Activated B cell treated with CpG ODN at 0.5 μM for 24 hours (primary cell): Measurements from ENCODE around the gene KCNIP1. TPM values are rescaled to one million over a fixed set of nuclear protein-coding genes. Genes with fewer than 3 reads are reported as not detected.

Experiments
- ATAC-seq: fragments of 200-7000 bp; cut with Tn5 transposase; one replicate; pipeline ENCODE4 v1.10.0; 2021; ENCODE audit warnings: low read depth, mild to moderate bottlenecking, moderate library complexity
- CTCF ChIA-PET: fragments of 350-600 bp; sonication (Branson Sonifier 250); formaldehyde crosslinking; loops from one replicate; lab custom pipeline; 2021; ENCODE audit warnings: antibody characterized with exemption; lab: Charles Lee
- POLR2A ChIA-PET: fragments of 350-600 bp; sonication (Branson Sonifier 250); formaldehyde crosslinking; loops from one replicate; lab custom pipeline; 2021; ENCODE audit warnings: antibody characterized with exemption; lab: Charles Lee
- DNase-seq: peaks from one replicate; pipeline ENCODE4 v3.0.0; 2022
- H3K27ac Mint-ChIP-seq: one replicate; pipeline ENCODE4 v1.8.0; 2020; ENCODE audit warnings: mixed read lengths
- H3K27me3 Mint-ChIP-seq: one replicate; pipeline ENCODE4 v1.8.0; 2021; ENCODE audit warnings: mixed read lengths
- H3K36me3 Mint-ChIP-seq: one replicate; pipeline ENCODE4 v1.8.0; 2021; ENCODE audit warnings: low read depth, mixed read lengths
- H3K4me1 Mint-ChIP-seq: one replicate; pipeline ENCODE4 v1.8.0; 2021; ENCODE audit warnings: mixed read lengths
- H3K4me3 Mint-ChIP-seq: one replicate; pipeline ENCODE4 v1.8.0; 2020; ENCODE audit warnings: mild to moderate bottlenecking, mixed read lengths
- H3K9me3 Mint-ChIP-seq: one replicate; pipeline ENCODE4 v1.8.0; 2020; ENCODE audit warnings: mixed read lengths
- intact Hi-C: fragments of 100-400 bp; cut with micrococcal nuclease; formaldehyde crosslinking; loops from one replicate; pipeline ENCODE4 v1.15.1; 2024
- total RNA-seq: library from RNA; stranded (reverse); gene quantifications from 2 replicates; pipeline ENCODE4 v1.2.3, GENCODE V29; 2022
- TF ChIP-seq, protein P1 (sequence below): fragments of 200-600 bp; IDR thresholded peaks from one replicate; pipeline ENCODE4 v1.8.0; 2022; ENCODE audit warnings: antibody characterized with exemption, mild to moderate bottlenecking

KCNIP1 gene
- total RNA-seq, 1 donor from 2014 or later: not detected

DNA sequence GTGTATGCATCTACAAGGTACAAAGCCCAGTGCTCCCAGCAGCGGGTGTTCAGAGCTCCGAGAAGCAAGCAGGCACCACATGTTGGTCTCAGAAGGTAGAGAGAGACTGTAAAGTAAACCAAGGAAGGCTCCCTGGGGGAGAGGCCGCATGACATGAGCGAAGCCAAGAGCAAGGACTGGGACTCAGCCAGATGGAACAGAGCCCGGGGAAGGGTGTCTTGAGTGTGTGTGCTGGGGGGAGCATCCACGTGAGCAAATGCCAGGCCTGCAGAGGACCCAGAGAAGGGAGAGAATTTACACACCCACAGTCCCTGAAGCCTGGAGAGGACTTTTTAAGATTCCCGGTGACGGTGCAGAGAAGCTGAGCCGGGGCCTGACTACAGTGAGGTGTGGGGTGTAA, 15.2 kb upstream of the KCNIP1 start:
- ChIA-PET POLR2A (no interaction called here), CTCF (no interaction called here)
- H3K27ac Mint-ChIP-seq: no peak overlapping the region
- no peak overlapping the region for H3K4me3 Mint-ChIP-seq
- intact Hi-C loops: no loop called here
- H3K36me3 Mint-ChIP-seq: no peaks in the 10 kb centered on the region
- no peak for DNase-seq
- peaks cover 8% of the 10 kb centered on the region for H3K27me3 Mint-ChIP-seq
- no peaks in the 10 kb centered on the region for H3K9me3 Mint-ChIP-seq
- TF ChIP-seq, protein P1, sequence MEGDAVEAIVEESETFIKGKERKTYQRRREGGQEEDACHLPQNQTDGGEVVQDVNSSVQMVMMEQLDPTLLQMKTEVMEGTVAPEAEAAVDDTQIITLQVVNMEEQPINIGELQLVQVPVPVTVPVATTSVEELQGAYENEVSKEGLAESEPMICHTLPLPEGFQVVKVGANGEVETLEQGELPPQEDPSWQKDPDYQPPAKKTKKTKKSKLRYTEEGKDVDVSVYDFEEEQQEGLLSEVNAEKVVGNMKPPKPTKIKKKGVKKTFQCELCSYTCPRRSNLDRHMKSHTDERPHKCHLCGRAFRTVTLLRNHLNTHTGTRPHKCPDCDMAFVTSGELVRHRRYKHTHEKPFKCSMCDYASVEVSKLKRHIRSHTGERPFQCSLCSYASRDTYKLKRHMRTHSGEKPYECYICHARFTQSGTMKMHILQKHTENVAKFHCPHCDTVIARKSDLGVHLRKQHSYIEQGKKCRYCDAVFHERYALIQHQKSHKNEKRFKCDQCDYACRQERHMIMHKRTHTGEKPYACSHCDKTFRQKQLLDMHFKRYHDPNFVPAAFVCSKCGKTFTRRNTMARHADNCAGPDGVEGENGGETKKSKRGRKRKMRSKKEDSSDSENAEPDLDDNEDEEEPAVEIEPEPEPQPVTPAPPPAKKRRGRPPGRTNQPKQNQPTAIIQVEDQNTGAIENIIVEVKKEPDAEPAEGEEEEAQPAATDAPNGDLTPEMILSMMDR: no peak
- H3K4me1 Mint-ChIP-seq: no peaks in the 10 kb centered on the region
- no peak for ATAC-seq

GRCh38 chr5:170489199-170489598, 14.6 kb upstream of the KCNIP1 start:
- no peak for DNase-seq
- Mint-ChIP-seq H3K27me3 (peaks cover 7% of the 10 kb centered on the region), H3K9me3 (no peaks in the 10 kb centered on the region), H3K36me3 (no peaks in the 10 kb centered on the region), H3K27ac (no peak overlapping the region), H3K4me3 (no peak overlapping the region), H3K4me1 (no peaks in the 10 kb centered on the region)
- TF ChIP-seq, protein P1: no peak
- intact Hi-C loops: no loop called here
- CTCF ChIA-PET: no interaction called here
- POLR2A ChIA-PET: no interaction called here
- ATAC-seq: no peak

- intact Hi-C loops: no loop called here
- H3K4me3 Mint-ChIP-seq: no peak overlapping the region
- H3K4me1 Mint-ChIP-seq: no peaks in the 10 kb centered on the region
- no peak for DNase-seq
- peaks cover 8% of the 10 kb centered on the region for H3K27me3 Mint-ChIP-seq
- TF ChIP-seq, protein P1: no peak
- POLR2A ChIA-PET: no interaction called here
- H3K9me3 Mint-ChIP-seq: no peaks in the 10 kb centered on the region
- ATAC-seq: no peak
- CTCF ChIA-PET: no interaction called here
- H3K27ac Mint-ChIP-seq: no peak overlapping the region
- no peaks in the 10 kb centered on the region for H3K36me3 Mint-ChIP-seq
Measured at GRCh38 chr5:170490381-170490780, 13.4 kb upstream of the KCNIP1 start.

DNA sequence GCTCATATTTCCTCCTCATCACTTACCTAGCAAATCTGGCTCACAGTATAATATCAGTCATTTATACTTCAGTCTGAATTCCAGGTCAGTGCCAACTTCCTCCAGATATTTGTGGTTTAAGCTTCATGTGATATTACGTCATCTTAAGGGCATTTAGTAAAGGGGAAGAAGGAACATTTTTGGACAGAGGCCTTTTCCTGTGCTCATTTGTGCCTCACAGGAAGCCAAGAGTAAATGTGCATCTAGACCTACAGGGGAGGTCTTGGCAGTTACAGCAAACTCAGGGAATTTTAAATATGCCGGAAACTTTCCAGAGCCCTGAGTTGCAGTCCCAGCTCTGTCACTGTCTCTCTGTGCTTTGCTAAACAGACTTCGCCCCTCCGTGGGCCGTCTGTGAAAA, 12.3 kb upstream of the KCNIP1 start:
- Mint-ChIP-seq H3K9me3 (no peaks in the 10 kb centered on the region), H3K27me3 (peaks cover 18% of the 10 kb centered on the region), H3K36me3 (no peaks in the 10 kb centered on the region), H3K27ac (no peak overlapping the region), H3K4me1 (no peaks in the 10 kb centered on the region), H3K4me3 (no peak overlapping the region)
- TF ChIP-seq, protein P1: no peak
- ChIA-PET POLR2A (no interaction called here), CTCF (no interaction called here)
- DNase-seq (no peak), ATAC-seq (no peak)
- intact Hi-C loops: no loop called here

DNA sequence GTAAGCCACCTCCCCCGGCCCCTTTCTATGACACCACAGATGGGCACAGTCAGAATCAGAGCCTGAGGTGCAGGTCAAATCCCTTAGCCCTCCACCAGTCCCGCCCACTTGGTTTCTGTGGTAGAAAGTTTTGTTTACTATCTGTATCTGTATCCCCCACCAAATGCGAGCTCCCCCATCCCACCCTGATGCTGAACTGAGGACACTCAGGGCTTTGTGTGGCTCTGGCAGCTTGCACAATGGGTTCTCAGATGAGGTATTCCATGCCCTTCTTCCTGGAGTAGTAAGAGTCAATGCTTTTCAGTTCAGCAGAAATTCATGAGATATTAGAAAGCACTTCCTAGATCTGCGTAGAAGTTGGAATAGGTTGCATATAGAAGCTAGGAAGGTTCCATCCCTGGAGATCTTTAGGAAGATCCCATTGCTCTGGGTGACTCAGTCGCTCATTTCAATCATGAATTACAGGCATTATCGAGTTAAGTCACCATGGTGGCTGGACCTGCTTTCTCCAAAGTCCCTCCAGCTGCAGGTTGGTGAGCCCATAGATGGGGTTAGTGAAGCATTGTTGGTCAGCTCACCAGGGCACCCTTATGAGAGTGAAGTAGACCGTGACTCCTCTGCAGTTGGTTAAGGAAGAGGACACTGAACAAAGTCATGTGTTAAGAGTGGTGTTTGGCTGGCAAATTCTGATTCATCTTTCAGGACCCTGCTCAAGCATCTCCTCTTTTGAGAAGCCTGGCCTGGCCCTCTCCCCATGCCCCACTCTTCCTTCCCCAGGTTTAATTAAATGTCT, 10.6 kb upstream of the KCNIP1 start:
- POLR2A ChIA-PET: no interaction called here
- no peak for ATAC-seq
- Mint-ChIP-seq H3K4me3 (no peak overlapping the region), H3K27ac (no peak overlapping the region), H3K4me1 (no peaks in the 10 kb centered on the region), H3K9me3 (no peaks in the 10 kb centered on the region), H3K27me3 (peaks cover 32% of the 10 kb centered on the region), H3K36me3 (no peaks in the 10 kb centered on the region)
- TF ChIP-seq, protein P1: no peak
- CTCF ChIA-PET: no interaction called here
- intact Hi-C loops: no loop called here
- DNase-seq: no peak
